ENCODE data around the gene PDCD5. TPM values are rescaled to one million over a fixed set of nuclear protein-coding genes. Genes with fewer than 3 reads are reported as not detected.

The PDCD5 gene
- total RNA-seq, 1 experiment from 2014 or later, result 73.7 TPM

Other genes with a start within 250 kb of the PDCD5 start
- 6.2 and 8.3 TPM in 2 replicates for gene ZNF507, start 235.6 kb upstream of the PDCD5 start, total RNA-seq (2014; rRNA removed; shearing (Covaris generic))
- gene DPY19L3, start 175.4 kb upstream of the PDCD5 start, total RNA-seq (2014; rRNA removed; shearing (Covaris generic)), result 18.3 and 27.6 TPM in 2 replicates
- 40.7 and 52.0 TPM in 2 replicates for gene ANKRD27, start 94.0 kb downstream of the PDCD5 start, total RNA-seq (2014; rRNA removed; shearing (Covaris generic))
- 0.33 and 0.35 TPM in 2 replicates for gene RGS9BP, start 94.7 kb downstream of the PDCD5 start, total RNA-seq (2014; rRNA removed; shearing (Covaris generic))
- gene NUDT19, start 110.6 kb downstream of the PDCD5 start, total RNA-seq (2014; rRNA removed; shearing (Covaris generic)), result 1.3 and 3.2 TPM in 2 replicates
- 0.55 and 1.4 TPM in 2 replicates for gene TDRD12, start 138.6 kb downstream of the PDCD5 start, total RNA-seq (2014; rRNA removed; shearing (Covaris generic))

All from H7 (cell line).